Measurements from ENCODE around the gene KCNC3. TPM values are rescaled to one million over a fixed set of nuclear protein-coding genes. Genes with fewer than 3 reads are reported as not detected.
"Not testable (repeated sequence)": the region's sequence is repeated elsewhere in the genome, so short reads cannot be mapped to it uniquely, and the experiment has no call there.

The KCNC3 gene
- total and polyA plus RNA-seq, 12 donors, result 0.17 to 7.3 (median 1.4) TPM

DNA sequence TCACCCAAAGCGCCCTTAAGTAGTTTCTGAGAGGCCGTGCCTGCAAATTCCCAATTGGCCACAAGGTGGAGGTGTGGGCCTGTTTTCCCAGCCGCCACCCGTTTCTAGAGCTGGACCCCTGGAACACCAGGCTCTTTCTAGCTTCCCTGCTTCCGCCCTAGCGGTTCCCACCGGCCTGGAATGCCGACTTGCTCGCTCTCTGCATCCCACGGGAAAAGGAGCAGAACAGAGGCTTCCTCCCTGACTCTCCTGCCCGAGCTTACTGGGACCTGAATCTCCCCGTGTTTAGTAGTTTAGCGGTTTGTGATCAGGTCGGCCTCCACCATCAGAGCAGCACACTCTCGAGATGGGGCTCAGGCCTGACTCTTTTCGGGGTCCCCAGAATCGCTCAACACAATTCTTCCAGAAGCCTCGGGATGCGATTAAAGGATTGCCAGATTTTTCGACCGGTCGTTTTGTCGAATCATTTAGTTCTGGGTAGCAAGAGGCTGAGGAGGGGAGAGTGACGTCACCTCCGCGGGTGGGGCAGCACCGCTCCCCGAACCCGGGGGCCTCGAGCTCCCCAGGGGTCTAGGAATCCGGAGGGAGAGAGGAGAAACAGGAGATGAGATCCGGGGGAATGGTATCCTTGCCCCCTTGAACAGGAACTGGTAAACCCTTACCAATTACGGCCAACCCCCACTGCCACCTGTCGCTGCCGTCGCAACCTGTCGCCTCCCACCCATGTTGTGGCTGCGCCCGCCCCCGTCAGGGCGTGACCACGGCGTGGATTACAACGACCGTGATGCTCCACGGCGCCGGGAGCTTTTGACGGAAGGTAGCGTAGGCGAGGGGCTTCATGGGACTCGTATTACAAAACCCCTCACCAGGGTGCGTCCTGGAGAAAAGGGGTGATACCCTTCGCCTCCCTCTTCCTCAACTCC lies 28.3 kb upstream of the KCNC3 start:
- intact Hi-C loops (cut with DNase I), result loop anchor here in 1 of 2 donors (10.0 kb wide), 1 partner anchor 427 kb away; no protein-coding TSS in a partner anchor

DNA sequence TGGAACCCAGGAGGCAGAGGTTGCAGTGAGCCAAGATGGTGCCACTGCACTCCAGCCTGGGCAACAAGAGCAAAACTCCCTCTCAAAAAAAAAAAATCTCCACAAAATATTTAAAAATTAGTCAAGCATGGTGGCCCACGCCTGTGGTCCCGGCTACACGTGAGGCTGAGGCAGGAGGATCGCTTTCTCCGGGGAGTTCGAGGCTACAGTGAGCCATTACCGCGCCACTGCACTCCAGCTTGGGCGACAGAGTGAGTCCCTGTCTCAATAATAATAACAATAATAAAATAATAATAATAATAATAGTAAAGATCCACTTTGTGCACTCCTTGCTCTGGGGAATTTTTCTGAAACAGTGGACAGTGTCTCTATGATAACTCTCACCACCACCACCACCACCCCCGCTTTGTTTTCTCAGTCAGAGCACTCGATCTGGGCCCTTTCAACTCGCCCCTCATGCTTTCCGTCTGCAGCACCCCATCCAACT lies 27.6 kb upstream of the KCNC3 start:
- DNase-seq, result no peak
- Histone ChIP-seq H3K36me3 (replicated peaks in 1 of 2) (no peaks in the 10 kb centered on the region), H3K4me3 (peak overlapping the region in 1 of 4 donors; percentile 19), H3K27me3 (no peaks in the 10 kb centered on the region), H3K9me3 (replicated peaks in 1 of 3) (no peaks in the 10 kb centered on the region), H3K4me1 (replicated peaks in 1 of 2) (no peaks in the 10 kb centered on the region), H3K27ac (no peak overlapping the region)
- WGBS, 4 donors, result 33 to 42% (median 37%) methylated on average over 13 of the region's 13 CpGs
- TF ChIP-seq, protein P1, sequence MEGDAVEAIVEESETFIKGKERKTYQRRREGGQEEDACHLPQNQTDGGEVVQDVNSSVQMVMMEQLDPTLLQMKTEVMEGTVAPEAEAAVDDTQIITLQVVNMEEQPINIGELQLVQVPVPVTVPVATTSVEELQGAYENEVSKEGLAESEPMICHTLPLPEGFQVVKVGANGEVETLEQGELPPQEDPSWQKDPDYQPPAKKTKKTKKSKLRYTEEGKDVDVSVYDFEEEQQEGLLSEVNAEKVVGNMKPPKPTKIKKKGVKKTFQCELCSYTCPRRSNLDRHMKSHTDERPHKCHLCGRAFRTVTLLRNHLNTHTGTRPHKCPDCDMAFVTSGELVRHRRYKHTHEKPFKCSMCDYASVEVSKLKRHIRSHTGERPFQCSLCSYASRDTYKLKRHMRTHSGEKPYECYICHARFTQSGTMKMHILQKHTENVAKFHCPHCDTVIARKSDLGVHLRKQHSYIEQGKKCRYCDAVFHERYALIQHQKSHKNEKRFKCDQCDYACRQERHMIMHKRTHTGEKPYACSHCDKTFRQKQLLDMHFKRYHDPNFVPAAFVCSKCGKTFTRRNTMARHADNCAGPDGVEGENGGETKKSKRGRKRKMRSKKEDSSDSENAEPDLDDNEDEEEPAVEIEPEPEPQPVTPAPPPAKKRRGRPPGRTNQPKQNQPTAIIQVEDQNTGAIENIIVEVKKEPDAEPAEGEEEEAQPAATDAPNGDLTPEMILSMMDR (IDR thresholded peaks at IDR 0.05), result no peak
- no peak for TF ChIP-seq POLR2A (IDR thresholded peaks at IDR 0.05)
- intact Hi-C loops (cut with DNase I), result loop anchor here in 1 of 2 donors (10.0 kb wide), 1 partner anchor 428 kb away; no protein-coding TSS in a partner anchor

More for the DNA sequence above, 28.3 kb upstream of the KCNC3 start:
- Histone ChIP-seq H3K36me3 (replicated peaks in 1 of 2) (no peaks in the 10 kb centered on the region), H3K27ac (peak overlapping the region in 4 of 5 donors; percentile 22 to 77 (median 64)), H3K9me3 (replicated peaks in 1 of 3) (no peaks in the 10 kb centered on the region), H3K4me3 (peak overlapping the region in 2 of 4 donors; percentile 19 to 49), H3K27me3 (no peaks in the 10 kb centered on the region), H3K4me1 (replicated peaks in 1 of 2) (no peaks in the 10 kb centered on the region)
- TF ChIP-seq, protein P1 (IDR thresholded peaks at IDR 0.05), result peak; percentile 75 to 88 (median 79)
- no peak for TF ChIP-seq POLR2A (IDR thresholded peaks at IDR 0.05)
- peak; percentile 44 to 91 (median 70) for DNase-seq
- 8 to 23% (median 13%) methylated on average over 32 to 54 of the region's 54 CpGs for WGBS, 4 donors

DNA sequence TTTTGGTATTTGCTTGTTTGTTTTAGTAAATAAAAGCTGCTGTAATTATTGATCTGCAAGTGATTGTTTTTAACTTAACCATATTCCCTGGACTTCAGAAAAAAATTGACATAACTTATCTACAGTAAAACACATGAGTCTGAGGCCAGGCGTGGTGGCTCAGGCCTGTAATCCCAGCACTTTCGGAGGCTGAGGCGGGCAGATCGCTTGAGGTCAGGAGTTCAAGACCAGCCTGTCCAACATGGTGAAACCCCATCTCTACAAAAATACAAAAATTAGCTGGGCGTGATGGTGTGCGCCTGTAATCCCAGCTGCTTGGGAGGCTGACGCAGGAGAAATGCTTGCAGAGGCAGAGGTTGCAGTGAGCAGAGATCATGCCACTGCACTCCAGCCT lies 24.3 kb upstream of the KCNC3 start:
- intact Hi-C loops (cut with DNase I), result loop anchor here in 1 of 2 donors (10.0 kb wide), 1 partner anchor 431 kb away; no protein-coding TSS in a partner anchor
- H3K4me1 ChIP-seq (replicated peaks in 1 of 2); H3K9me3 ChIP-seq (replicated peaks in 1 of 3); H3K27me3 ChIP-seq; H3K36me3 ChIP-seq (replicated peaks in 1 of 2); DNase-seq; H3K27ac ChIP-seq; H3K4me3 ChIP-seq: not testable (repeated sequence)
- 87 to 99% (median 91%) methylated on average over 7 of the region's 7 CpGs for WGBS, 4 donors

DNA sequence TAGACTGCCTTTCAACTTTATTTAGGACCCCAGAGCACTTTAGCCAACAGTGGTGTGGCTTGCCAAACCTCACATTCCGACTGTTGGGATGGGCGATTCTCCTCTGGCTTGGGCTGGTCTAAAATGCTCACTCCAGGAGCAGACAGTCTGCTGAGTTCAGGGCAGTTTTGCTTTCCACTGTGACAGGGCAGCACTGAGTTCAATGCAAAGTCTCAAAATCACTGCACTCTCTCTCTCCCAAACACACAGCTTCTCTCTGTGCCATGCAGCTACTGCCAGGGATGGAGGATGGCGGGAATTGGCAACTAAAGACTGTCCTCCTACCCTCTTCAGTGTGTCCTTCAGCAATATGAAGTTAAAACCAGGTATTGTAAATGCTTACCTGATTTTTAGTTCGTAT lies 23.1 kb upstream of the KCNC3 start:
- no peak for TF ChIP-seq POLR2A (IDR thresholded peaks at IDR 0.05)
- TF ChIP-seq, protein P1 (IDR thresholded peaks at IDR 0.05), result no peak
- Histone ChIP-seq H3K36me3 (replicated peaks in 1 of 2) (no peaks in the 10 kb centered on the region), H3K4me1 (replicated peaks in 1 of 2) (no peaks in the 10 kb centered on the region), H3K27ac (no peak overlapping the region), H3K9me3 (replicated peaks in 1 of 3) (no peaks in the 10 kb centered on the region), H3K27me3 (no peaks in the 10 kb centered on the region), H3K4me3 (no peak overlapping the region)
- intact Hi-C loops (cut with DNase I), result loop anchor here in 1 of 2 donors (10.0 kb wide), 1 partner anchor 433 kb away; no protein-coding TSS in a partner anchor
- DNase-seq, result no peak
- 64 to 86% (median 76%) methylated on average over 2 to 4 of the region's 4 CpGs for WGBS, 4 donors

Measured in adrenal gland (tissue), 12 donors.